ENCODE measurements around the gene ZNF335.
A peak's percentile ranks its signal among the peaks of the same experiment; 100 is the strongest.

The ZNF335 gene

GRCh38 chr20:45949542-45950329 lies 22.3 kb downstream of the ZNF335 start:
- DNase-seq = no peak

DNA sequence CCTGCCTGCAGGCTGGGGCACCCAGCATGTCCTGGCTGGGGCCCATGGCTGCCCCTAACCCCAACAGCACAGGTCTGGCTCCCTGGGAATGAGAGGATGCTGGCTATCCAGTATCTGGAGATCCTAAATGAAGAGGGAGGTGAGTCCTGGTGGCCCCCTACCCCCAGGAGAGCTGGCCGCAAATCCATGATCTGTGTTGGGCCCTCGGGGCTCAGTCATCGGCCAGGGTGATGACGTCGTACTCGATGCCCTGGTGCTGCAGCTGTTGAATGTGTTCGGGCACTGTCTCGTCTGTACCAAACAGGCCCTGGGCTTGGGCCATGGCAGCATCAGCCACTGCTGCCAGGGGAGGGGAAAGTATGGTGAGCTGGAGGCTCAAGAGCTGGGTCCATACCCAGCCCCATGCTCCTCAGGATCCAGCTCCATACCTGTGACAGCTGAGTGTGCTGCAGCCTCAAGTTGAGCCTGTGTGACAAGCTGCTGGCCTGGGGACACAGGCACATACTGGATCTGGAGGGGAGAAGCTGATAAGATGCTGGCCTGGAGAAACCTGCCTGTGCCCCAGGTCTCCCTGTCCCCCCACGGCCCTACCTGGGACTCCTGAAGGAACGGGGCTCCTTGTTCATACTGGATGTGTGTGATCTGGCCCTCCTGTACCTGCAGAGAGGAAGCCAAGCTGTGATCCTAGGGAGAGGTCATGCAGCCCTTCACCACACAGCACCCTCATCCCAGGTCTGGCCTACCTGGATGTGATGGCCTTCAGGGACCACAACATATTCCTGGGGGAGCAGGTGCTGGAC lies 23.1 kb downstream of the ZNF335 start:
- no peak for DNase-seq

DNA sequence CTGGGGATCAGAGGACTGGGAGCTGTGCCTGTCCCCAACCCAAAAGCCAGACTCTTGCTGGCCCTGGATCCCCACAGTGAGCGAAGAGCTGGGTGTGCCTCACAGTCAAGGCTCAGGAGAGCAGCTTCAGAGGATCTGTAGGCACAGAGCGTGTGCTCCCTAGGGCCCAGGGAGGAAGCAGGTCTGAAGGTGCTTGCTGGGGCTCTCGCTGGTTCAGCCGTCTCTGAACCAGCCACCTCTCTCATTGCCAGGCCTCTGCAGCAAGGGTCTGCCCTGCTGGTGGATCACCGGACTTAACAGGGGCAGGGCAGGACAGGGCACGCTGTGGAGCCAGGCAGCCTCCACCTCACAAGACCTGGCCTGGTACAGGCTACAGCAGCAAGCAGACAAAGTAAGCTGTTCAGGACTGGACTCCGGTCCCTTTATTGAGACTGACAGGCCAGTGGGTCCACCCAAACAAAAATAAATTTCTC lies 23.7 kb downstream of the ZNF335 start:
- no peak for DNase-seq

DNA sequence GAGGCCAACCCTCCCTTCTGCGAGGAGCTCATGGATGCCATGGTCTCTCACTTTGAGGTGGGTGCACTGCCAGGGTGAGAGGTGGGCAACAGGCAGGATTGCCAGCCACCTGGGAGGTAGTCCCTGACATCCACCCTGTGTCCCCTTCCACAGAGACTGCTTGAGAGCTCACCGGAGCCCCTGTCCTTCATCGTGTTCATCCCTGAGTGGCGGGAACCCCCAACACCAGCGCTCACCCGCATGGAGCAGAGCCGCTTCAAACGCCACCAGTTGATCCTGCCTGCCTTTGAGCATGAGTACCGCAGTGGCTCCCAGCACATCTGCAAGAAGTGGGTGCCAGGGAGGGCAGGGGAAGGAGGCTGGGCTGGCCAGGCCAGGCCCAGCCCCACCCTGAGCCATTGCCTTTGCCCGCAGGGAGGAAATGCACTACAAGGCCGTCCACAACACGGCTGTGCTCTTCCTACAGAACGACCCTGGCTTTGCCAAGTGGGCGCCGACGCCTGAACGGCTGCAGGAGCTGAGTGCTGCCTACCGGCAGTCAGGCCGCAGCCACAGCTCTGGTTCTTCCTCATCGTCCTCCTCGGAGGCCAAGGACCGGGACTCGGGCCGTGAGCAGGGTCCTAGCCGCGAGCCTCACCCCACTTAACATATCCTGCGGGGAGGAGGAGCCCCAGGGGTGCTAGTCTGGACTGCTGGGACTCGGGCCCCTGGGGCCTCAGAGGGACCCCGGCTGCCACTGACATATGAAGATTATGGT lies 24.7 kb downstream of the ZNF335 start:
- no peak for DNase-seq

GRCh38 chr20:45946149-45946970 lies 25.6 kb downstream of the ZNF335 start:
- DNase-seq = no peak

DNA sequence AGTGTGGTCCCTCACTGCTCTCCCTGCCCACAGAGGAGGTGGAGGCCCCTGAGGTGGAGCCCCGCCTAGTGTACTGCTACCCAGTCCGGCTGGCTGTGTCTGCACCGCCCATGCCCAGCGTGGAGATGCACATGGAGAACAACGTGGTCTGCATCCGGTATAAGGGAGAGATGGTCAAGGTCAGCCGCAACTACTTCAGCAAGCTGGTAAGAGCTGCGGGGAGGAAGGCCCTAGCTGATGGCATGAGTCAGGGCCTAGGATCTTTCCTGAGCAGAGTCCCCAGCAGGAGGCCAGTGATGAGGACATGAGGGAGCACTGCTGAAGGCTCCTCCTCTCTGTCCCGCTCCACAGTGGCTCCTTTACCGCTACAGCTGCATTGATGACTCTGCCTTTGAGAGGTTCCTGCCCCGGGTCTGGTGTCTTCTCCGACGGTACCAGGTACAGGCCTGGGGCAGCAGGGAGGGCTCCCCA lies 26.3 kb downstream of the ZNF335 start:
- DNase-seq = no peak

DNA sequence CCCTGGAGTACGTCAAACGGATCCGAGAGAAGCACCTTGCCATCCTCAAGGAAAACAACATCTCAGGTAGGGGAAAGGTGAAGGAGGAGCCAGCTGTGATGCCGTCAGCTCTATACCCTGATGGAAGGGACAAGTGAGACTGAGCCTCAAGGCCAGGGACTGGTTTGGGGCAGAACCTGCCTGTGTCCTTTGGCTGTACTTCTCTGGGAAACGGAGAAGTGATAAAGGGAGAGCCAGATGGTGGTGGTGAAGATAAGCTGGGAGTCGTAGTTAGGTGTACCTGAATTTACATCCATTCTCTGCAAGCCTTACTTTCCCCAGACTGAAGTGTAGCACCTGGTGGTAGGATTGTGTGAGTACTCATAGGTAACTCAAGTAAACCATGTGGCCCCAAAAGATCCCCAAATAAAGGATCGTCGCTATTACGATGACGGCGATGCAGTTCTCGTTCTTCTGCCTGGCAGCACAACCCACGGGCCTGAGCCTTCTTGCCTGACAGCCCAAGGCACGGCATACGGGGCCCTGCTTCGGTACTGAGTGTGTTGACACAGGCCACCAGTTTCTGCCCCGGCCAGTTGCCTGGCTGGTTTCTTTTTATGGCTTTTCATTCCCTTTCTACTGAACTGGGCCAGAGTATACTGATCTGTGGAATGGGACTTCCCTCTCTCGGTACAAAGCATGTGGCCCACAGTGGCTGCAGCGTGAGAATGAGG lies 26.9 kb downstream of the ZNF335 start:
- DNase-seq = no peak

DNA sequence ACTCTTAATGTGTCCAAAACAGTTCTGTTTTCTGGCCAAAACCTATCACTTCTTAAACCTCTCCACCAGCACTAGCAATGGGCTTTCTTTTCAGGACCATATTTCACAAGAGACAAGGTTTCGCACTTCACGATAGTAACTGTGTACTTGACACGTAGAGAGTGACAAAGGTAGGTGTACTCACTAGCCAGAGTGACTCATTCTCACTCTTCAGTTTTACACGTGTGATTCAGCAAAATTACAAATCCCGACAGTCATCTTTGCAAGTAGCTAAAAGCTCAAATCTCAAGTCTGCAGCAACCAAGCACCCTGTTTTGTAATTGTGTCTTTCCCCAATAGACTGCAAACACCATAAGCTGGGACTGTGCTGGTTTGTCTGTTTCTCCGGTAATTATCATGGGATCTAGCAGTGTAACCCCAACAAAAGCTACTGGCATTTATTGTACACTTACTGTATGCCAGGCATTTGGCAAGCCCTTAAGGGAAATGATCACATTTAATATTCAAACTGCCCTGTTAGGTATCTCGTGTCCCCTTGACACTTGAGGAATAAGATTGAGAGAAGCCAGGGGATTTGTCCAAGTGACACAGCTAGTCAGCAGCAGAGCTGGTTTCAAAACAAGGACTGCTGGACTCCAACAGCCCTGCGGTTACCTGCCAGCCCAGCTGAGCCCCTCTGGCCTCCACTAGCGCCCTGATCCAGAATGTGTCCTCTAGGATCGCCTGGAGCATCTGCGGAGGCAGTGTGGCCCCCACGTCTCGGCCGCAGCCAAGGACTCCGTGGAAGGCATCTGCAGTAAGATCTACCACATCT lies 27.6 kb downstream of the ZNF335 start:
- no peak for DNase-seq

DNA sequence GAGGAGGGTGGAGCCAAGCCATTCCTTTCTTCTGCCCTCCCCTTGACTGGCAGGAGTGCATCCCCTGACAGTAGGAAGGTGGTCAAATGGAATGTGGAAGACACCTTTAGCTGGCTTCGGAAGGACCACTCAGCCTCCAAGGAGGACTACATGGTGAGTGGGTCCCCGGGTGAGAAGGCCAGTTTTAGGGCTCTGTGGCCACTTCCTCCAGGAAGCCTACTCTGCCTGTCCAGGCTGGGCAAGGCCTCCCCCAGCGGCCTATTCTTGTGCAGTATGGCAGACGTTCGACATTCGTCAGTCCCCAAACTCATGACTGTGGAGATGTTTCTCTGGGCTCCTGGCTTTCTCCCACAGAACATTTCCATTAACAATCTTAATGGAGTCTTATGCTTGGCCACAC lies 28.4 kb downstream of the ZNF335 start:
- DNase-seq = no peak

GRCh38 chr20:45940469-45940868 lies 31.5 kb downstream of the ZNF335 start:
- DNase-seq = no peak

- no peak for DNase-seq
These were observed 31.9 kb downstream of the ZNF335 start for GRCh38 chr20:45940053-45940452.

DNA sequence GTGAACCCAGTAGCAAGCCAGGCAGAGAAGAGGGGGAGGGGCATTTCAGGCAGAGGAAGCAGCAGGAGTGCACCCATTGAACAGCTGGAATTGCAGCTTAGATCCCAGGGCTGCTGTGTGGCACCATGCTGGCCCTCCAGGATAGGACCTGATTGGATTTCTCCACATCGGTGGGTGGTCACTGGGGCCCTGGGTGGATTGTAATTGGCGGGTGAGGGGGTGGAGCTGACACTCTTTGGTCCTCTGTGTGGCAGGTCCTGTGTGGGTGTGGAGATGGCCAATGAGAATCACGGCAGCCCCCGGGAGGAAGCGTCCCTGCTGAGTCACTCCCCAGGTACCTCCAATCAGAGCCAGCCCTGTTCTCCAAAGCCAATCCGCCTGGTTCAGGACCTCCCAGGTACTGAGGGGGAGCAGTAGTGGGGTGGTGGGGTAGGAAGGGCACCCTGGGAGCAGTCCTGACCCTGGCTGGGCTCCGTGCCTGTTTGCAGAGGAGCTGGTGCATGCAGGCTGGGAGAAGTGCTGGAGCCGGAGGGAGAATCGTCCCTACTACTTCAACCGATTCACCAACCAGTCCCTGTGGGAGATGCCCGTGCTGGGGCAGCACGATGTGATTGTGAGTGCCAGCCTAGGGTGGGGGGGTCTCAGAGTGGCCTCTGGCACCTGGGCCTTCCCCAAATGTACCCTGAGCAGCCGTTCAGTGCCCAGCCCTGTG lies 33.1 kb downstream of the ZNF335 start:
- DNase-seq = no peak

- no peak for DNase-seq
These were observed 34.2 kb downstream of the ZNF335 start for GRCh38 chr20:45937765-45938164.

- DNase-seq = no peak
These were observed 36.5 kb downstream of the ZNF335 start for GRCh38 chr20:45935416-45936046.

GRCh38 chr20:45934586-45935415 lies 37.2 kb downstream of the ZNF335 start, which contains the start of gene PCIF1:
Gene PCIF1 (plus strand): TSS chr20:45934683. CDS start chr20:45939000, 4,317 bp downstream.
- DNase-seq = peak; percentile 98

DNA sequence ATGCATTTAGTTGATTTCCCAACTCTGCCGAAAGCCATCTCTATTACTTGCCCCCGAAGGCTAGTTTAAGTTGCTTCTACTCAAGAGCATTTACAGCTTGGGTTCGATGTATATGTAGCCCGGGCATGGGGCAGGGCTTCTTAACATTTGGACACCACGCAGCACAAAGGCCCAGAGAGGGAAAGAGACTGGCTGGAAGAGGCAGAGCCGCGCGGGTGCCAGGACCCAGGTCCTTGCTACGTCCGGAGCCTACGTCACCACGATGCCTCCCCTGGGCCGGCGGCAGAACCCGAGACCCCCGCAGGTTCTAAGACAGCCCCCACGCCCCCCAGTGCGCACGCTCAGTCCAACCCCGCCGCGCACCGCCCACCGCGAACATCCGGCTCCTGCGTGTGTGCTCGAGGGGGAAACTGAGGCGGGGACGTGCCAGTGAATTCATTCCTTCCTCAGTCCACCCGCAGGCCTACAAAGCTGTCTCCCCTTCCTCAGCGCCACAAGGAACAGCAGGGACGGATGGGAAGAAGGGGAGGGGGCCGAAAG lies 37.9 kb downstream of the ZNF335 start:
- no peak for DNase-seq

- DNase-seq = peak; percentile 50
These were observed 38.5 kb downstream of the ZNF335 start for GRCh38 chr20:45933266-45934045.
